Activated B cell treated with CpG ODN at 0.5 μM for 24 hours (primary cell): Measurements from ENCODE around the gene TNFSF12. TPM values are rescaled to one million over a fixed set of nuclear protein-coding genes. Genes with fewer than 3 reads are reported as not detected.

Experiments used
- ATAC-seq: fragments of 200-7000 bp; cut with Tn5 transposase; one replicate; pipeline ENCODE4 v1.10.0; 2021; ENCODE audit warnings: low read depth, mild to moderate bottlenecking, moderate library complexity
- CTCF ChIA-PET: fragments of 350-600 bp; sonication (Branson Sonifier 250); formaldehyde crosslinking; loops from one replicate; lab custom pipeline; 2021; ENCODE audit warnings: antibody characterized with exemption; lab: Charles Lee
- POLR2A ChIA-PET: fragments of 350-600 bp; sonication (Branson Sonifier 250); formaldehyde crosslinking; loops from one replicate; lab custom pipeline; 2021; ENCODE audit warnings: antibody characterized with exemption; lab: Charles Lee
- DNase-seq: peaks from one replicate; pipeline ENCODE4 v3.0.0; 2022
- H3K27ac Mint-ChIP-seq: one replicate; pipeline ENCODE4 v1.8.0; 2020; ENCODE audit warnings: mixed read lengths
- H3K27me3 Mint-ChIP-seq: one replicate; pipeline ENCODE4 v1.8.0; 2021; ENCODE audit warnings: mixed read lengths
- H3K36me3 Mint-ChIP-seq: one replicate; pipeline ENCODE4 v1.8.0; 2021; ENCODE audit warnings: low read depth, mixed read lengths
- H3K4me1 Mint-ChIP-seq: one replicate; pipeline ENCODE4 v1.8.0; 2021; ENCODE audit warnings: mixed read lengths
- H3K4me3 Mint-ChIP-seq: one replicate; pipeline ENCODE4 v1.8.0; 2020; ENCODE audit warnings: mild to moderate bottlenecking, mixed read lengths
- H3K9me3 Mint-ChIP-seq: one replicate; pipeline ENCODE4 v1.8.0; 2020; ENCODE audit warnings: mixed read lengths
- CTCF ChIP-seq: fragments of 200-600 bp; IDR thresholded peaks from one replicate; pipeline ENCODE4 v1.8.0; 2022; ENCODE audit warnings: antibody characterized with exemption, mild to moderate bottlenecking
- intact Hi-C: fragments of 100-400 bp; cut with micrococcal nuclease; formaldehyde crosslinking; loops from one replicate; pipeline ENCODE4 v1.15.1; 2024
- total RNA-seq: library from RNA; stranded (reverse); gene quantifications from 2 replicates; pipeline ENCODE4 v1.2.3, GENCODE V29; 2022

The TNFSF12 gene
- total RNA-seq, 1 donor from 2014 or later, result 30.7 TPM

- DNase-seq, result no peak
- peaks cover 59% of the 10 kb centered on the region for H3K36me3 Mint-ChIP-seq
These were observed 41.2 kb downstream of the TNFSF12 start, which contains the start of gene SOX15 for GRCh38 chr17:7589891-7590691. SOX15 (minus strand) TSS chr17:7590094; CDS start chr17:7589676, 418 bp downstream.

GRCh38 chr17:7590743-7591142 is 41.9 kb downstream of the TNFSF12 start:
- ATAC-seq (no peak), DNase-seq (no peak)
- POLR2A ChIA-PET, result interaction anchor here (0.6 to 2.4 kb wide), 3 partner anchors 11 to 105 kb away, joined by 3 to 14 read pairs (median 6); partner anchors contain the start of gene CD68
- Mint-ChIP-seq H3K36me3 (peaks cover 65% of the 10 kb centered on the region), H3K4me3 (no peak overlapping the region), H3K9me3 (no peaks in the 10 kb centered on the region), H3K27ac (no peak overlapping the region), H3K27me3 (no peaks in the 10 kb centered on the region), H3K4me1 (peaks cover 3% of the 10 kb centered on the region)
- TF ChIP-seq CTCF, result no peak
- intact Hi-C loops, result no loop called here
- CTCF ChIA-PET, result interaction anchor here (2.1 to 3.3 kb wide), 5 partner anchors 19 to 235 kb away, joined by 8 to 38 read pairs (median 21); partner anchors contain the start of genes SENP3, TMEM102 and TMEM95

More at GRCh38 chr17:7589891-7590691, 41.2 kb downstream of the TNFSF12 start, which contains the start of gene SOX15:
- Mint-ChIP-seq H3K27ac (no peak within 1 kb of the TSS), H3K4me3 (no peak within 1 kb of the TSS), H3K9me3 (no peaks in the 10 kb centered on the region), H3K27me3 (no peaks in the 10 kb centered on the region), H3K4me1 (peaks cover 5% of the 10 kb centered on the region)
- TF ChIP-seq CTCF, result no peak
- intact Hi-C loops, result loop anchor here (1.0 to 10.0 kb wide), 4 partner anchors 29 to 545 kb away; partner anchors contain the start of genes SENP3 and SLC16A11
- ChIA-PET CTCF (interaction anchor here (0.6 to 3.3 kb wide), 30 partner anchors 8 to 544 kb away, joined by 3 to 38 read pairs (median 4); partner anchors contain the start of genes CD68, FXR2, NEURL4 and SAT2), POLR2A (interaction anchor here (0.6 to 2.4 kb wide), 16 partner anchors 11 to 544 kb away, joined by 3 to 17 read pairs (median 4); partner anchors contain the start of genes CD68, FXR2, POLR2A and SAT2)
- no peak for ATAC-seq

- TF ChIP-seq CTCF, result no peak
- ChIA-PET POLR2A (interaction anchor here (1.0 kb wide), 1 partner anchor 94 kb away, joined by 4 read pairs; no protein-coding TSS in a partner anchor), CTCF (interaction anchor here (0.9 kb wide), 1 partner anchor 78 kb away, joined by 3 read pairs; no protein-coding TSS in a partner anchor)
- intact Hi-C loops, result no loop called here
- Mint-ChIP-seq H3K4me3 (no peak overlapping the region), H3K27ac (no peak overlapping the region), H3K9me3 (no peaks in the 10 kb centered on the region), H3K36me3 (peaks cover 73% of the 10 kb centered on the region), H3K4me1 (peaks cover 2% of the 10 kb centered on the region), H3K27me3 (no peaks in the 10 kb centered on the region)
- no peak for ATAC-seq
- no peak for DNase-seq
These were observed 42.7 kb downstream of the TNFSF12 start for GRCh38 chr17:7591596-7591995.

GRCh38 chr17:7592422-7593021 is 43.7 kb downstream of the TNFSF12 start:
- intact Hi-C loops, result no loop called here
- peaks cover 73% of the 10 kb centered on the region for H3K36me3 Mint-ChIP-seq
- H3K4me1 Mint-ChIP-seq, result peaks cover 2% of the 10 kb centered on the region
- CTCF ChIA-PET, result no interaction called here
- POLR2A ChIA-PET, result no interaction called here
- DNase-seq (no peak), ATAC-seq (no peak)
- no peak overlapping the region for H3K27ac Mint-ChIP-seq
- no peak overlapping the region for H3K4me3 Mint-ChIP-seq
- H3K27me3 Mint-ChIP-seq, result no peaks in the 10 kb centered on the region
- TF ChIP-seq CTCF, result no peak
- no peaks in the 10 kb centered on the region for H3K9me3 Mint-ChIP-seq
